NOMO-1 treated with dmso at 0.1 percent for 144 hours (cell line): ENCODE results near the gene TMEM108.

Source experiments
- DNase-seq: peaks from one replicate; lab custom pipeline; 2025; ENCODE audit not compliant: unreplicated experiment; lab: John Stamatoyannopoulos, UW

The TMEM108 gene

GRCh38 chr3:133209871-133210550 is 171.8 kb downstream of the TMEM108 start:
- peak; percentile 81 for DNase-seq

- DNase-seq, result no peak
Observed at GRCh38 chr3:133210656-133211055, 172.5 kb downstream of the TMEM108 start.

DNA sequence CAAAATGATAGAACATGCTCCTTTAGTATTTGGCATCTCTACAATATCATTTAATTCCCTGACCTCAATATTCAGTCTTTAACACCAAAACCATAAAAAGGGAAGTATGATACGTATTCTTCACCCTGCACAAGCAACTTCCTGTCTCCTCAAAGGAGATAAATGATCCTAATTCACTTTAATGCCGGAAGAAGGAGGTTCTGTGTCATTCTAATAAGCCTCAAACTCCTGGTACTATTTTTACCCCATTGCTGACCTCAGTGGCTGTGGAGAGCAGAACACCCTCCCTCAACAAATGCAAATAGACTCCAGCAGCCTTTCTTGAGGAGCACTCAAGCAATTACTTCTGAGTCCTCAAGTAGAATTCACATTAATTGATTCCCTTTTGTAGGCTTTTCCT is 173.3 kb downstream of the TMEM108 start:
- DNase-seq, result peak; percentile 98

- no peak for DNase-seq
Observed at GRCh38 chr3:133211856-133212255, 173.7 kb downstream of the TMEM108 start.

DNA sequence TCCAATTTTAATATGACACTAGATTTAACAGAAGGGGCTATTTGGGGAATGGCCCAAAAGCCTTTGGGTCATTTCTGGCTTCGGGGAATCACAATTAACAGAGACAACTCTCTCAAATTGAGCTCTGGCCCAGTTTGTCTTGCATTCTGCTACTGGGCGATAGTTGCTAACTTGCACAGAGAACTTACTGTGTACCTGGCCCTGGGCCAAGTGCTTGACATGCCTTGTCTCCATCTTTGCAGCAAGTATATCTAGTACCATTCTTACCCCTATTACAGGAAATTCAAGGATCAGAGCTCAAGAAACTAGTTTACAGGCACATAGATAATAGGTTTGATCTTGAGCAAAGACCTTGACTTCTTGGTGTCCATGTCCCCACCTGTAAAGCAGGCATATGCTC is 175.7 kb downstream of the TMEM108 start:
- no peak for DNase-seq

- DNase-seq, result no peak
Observed at GRCh38 chr3:133227813-133228212, 189.6 kb downstream of the TMEM108 start.

GRCh38 chr3:133230195-133230594 is 192.0 kb downstream of the TMEM108 start:
- no peak for DNase-seq

GRCh38 chr3:133236901-133237300 is 198.7 kb downstream of the TMEM108 start:
- DNase-seq, result no peak

- DNase-seq, result no peak
Observed at GRCh38 chr3:133237380-133237779, 199.2 kb downstream of the TMEM108 start.

- DNase-seq, result no peak
Observed at GRCh38 chr3:133238015-133238414, 199.8 kb downstream of the TMEM108 start.

GRCh38 chr3:133246119-133246518 is 207.9 kb downstream of the TMEM108 start:
- DNase-seq, result no peak

- no peak for DNase-seq
Observed at GRCh38 chr3:133246773-133247172, 208.6 kb downstream of the TMEM108 start.

GRCh38 chr3:133248389-133248788 is 210.2 kb downstream of the TMEM108 start:
- no peak for DNase-seq

GRCh38 chr3:133249490-133249889 is 211.3 kb downstream of the TMEM108 start:
- no peak for DNase-seq

DNA sequence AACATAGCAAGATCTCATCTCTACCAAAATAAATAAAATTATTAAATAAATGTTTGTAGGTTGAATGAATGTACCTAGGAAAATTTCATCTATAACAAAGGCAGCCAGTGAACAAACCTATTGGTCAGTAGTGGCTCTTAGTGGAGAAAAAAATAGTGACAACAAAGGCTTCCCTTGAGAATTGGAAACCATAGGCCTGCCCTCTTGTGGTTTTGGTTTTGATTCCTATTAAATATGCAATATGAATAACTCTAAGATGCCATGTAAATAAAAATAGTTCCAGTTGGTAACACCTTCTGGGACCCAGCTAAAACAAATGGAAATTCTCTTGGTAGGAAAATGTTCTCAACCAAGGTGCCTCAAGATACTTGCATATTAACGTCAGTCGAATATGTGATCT is 216.0 kb downstream of the TMEM108 start:
- DNase-seq, result no peak

GRCh38 chr3:133254716-133255115 is 216.5 kb downstream of the TMEM108 start:
- no peak for DNase-seq

GRCh38 chr3:133256787-133257483 is 218.7 kb downstream of the TMEM108 start:
- no peak for DNase-seq

DNA sequence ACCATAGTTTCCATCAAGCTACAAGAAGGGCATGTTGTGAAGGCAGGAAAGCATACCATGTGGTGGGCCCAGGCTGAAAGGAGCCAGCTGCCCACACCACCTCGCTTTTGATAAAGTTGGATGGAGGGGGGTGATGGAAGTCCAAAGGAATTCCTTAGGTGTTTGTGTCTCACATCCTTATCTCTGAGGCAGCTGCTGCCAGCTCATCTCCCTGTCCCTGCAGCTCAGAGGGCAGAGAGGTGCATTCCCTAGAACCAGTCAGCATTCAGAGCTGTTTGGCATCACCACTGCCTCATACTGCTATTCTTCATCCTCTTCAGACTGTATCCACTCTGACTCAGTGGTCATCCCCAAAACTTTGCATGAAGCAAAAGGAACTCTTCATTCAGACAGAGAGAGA is 220.2 kb downstream of the TMEM108 start:
- no peak for DNase-seq

GRCh38 chr3:133259767-133260166 is 221.6 kb downstream of the TMEM108 start:
- no peak for DNase-seq

DNA sequence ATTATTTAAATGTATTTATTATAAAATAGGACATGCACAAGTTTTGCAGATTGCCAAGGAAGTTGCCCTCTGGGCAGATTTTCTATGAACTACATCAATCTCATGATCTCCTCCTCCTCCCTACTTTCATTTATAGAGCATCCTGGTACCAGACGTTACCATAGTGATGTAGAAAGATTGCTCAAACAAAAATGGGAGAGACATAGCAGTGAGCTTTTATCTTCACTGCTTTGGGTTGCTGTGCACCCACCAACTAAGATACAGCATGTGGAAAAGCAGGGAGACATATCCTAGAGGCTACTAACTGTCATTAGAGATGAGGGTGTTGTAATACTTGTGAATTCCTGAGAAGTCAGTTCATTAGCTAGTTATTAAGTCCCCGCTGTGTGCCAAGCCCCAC is 224.1 kb downstream of the TMEM108 start:
- DNase-seq, result no peak

- no peak for DNase-seq
Observed at GRCh38 chr3:133264920-133265319, 226.7 kb downstream of the TMEM108 start.

DNA sequence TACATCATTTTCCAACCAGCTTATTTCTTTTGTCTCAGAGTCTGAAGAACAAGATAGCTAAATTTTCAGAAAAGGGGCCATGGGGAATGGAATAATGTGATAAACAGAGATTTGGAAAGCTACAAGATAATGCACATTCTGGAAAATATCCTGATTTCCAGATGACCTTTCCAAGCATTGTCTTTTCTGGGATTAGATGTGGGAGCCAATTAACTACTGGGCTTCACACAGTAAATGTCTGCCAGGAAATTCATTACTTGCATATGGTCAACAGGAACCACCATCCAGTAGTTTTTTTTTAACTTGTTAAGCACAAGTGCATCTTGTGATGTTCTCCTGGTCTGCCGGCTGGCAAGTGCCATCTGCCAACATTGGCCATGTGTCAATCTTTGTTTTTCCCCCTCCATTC is 230.5 kb downstream of the TMEM108 start:
- no peak for DNase-seq

GRCh38 chr3:133269393-133269792 is 231.2 kb downstream of the TMEM108 start:
- DNase-seq, result no peak
